Astrocyte (in vitro differentiated cells and primary cell): ENCODE measurements around the gene SLC26A1.

ENCODE experiments used
- EZH2 ChIP-seq: IDR thresholded peaks from 2 replicates; pipeline ENCODE4 v1.6.1; 2012; ENCODE audit warnings: mild to moderate bottlenecking, low read length, inconsistent platforms; ENCODE audit not compliant: insufficient read depth
- TF ChIP-seq, protein P1 (sequence below): IDR thresholded peaks from 2 replicates; pipeline ENCODE4 v1.5.1; 2011; ENCODE audit warnings: low read depth, mild to moderate bottlenecking, inconsistent platforms, low read length, moderate library complexity; ENCODE audit not compliant: insufficient read depth

DNA sequence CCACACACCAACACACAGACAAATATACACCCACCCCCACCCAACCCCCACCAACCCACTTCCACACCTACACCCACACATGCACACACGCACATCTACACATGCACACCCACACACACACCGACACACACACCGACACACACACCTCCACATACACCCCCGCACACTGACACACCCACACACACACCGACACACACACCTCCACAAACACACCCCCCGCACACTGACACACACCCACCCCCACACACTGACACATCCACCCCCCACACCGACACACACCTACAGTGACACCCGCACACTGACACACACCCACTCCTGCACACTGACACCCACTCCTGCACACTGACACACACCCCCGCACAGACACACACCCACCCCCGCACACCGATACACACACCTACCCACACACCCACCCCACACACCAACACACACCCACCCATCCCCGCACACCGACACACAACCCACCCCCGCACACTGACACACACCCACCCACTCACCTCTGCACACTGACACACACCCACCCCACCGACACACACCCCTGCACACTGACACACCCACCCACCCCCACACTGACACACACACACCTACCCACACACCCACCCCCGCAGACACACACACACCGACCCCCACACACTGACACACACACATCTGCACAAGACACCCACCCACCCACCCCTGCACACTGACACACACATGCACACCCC is 49.3 kb upstream of the SLC26A1 start:
- TF ChIP-seq, protein P1, sequence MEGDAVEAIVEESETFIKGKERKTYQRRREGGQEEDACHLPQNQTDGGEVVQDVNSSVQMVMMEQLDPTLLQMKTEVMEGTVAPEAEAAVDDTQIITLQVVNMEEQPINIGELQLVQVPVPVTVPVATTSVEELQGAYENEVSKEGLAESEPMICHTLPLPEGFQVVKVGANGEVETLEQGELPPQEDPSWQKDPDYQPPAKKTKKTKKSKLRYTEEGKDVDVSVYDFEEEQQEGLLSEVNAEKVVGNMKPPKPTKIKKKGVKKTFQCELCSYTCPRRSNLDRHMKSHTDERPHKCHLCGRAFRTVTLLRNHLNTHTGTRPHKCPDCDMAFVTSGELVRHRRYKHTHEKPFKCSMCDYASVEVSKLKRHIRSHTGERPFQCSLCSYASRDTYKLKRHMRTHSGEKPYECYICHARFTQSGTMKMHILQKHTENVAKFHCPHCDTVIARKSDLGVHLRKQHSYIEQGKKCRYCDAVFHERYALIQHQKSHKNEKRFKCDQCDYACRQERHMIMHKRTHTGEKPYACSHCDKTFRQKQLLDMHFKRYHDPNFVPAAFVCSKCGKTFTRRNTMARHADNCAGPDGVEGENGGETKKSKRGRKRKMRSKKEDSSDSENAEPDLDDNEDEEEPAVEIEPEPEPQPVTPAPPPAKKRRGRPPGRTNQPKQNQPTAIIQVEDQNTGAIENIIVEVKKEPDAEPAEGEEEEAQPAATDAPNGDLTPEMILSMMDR = no peak
- TF ChIP-seq EZH2 = no peak
